ENCODE data around the gene LBHD1. TPM values are rescaled to one million over a fixed set of nuclear protein-coding genes. Genes with fewer than 3 reads are reported as not detected.
A peak's percentile ranks its signal among the peaks of the same experiment; 100 is the strongest.

The LBHD1 gene
- total and polyA plus RNA-seq, 2 of the 13 experiments (the other 11 are each of a cell fraction or from before 2014, with no cell fraction given) = 3.2 to 3.7 TPM

GRCh38 chr11:62678433-62678769, 6.3 kb upstream of the LBHD1 start:
- ChIA-PET POLR2A (interaction anchor here (1.1 to 3.6 kb wide), 5 partner anchors 8 to 87 kb away, joined by 3 to 54 read pairs (median 34); partner anchors contain the start of genes C11orf98, CSKMT, HNRNPUL2 and LBHD1), CTCF (ENCODE audit: low intra/inter-chr PET ratio, low total read pairs) (no interaction called here)
- Histone ChIP-seq H3K4me2 (ENCODE audit: low read depth, low read length) (peak overlapping the region; percentile 98), H3K9ac (ENCODE audit: insufficient read depth, low read depth, low read length) (peak overlapping the region; percentile 94), H3K9me3 (ENCODE audit: low read length) (no peaks in the 10 kb centered on the region), H3K79me2 (ENCODE audit: insufficient read depth, low read length) (peaks cover 8% of the 10 kb centered on the region), H4K20me1 (ENCODE audit: insufficient read depth, low read length) (no peaks in the 10 kb centered on the region), H3K4me3 (replicated peaks in 1 of 3; ENCODE audit: insufficient read depth in 1 of 3, low read depth in 2 of 3, low read length in 3 of 3) (peak overlapping the region; percentile 88 to 98 (median 94)), H3K27me3 (ENCODE audit: control insufficient read depth in 1 of 2, insufficient read depth in 2 of 2, low read length in 2 of 2) (no peaks in the 10 kb centered on the region), H2AFZ (ENCODE audit: low read length) (no peak overlapping the region), H3K27ac (ENCODE audit: extremely low read length, insufficient read depth, low read length) (peak overlapping the region; percentile 86), H3K36me3 (replicated peaks in 1 of 2; ENCODE audit: control insufficient read depth in 1 of 2, insufficient read depth in 2 of 2, low read length in 2 of 2) (peaks cover 0 to 7% of the 10 kb centered on the region in 2 experiments; a peak in 1 of 5 replicates), H3K4me1 (ENCODE audit: insufficient read depth, low read length) (peaks cover 42% of the 10 kb centered on the region)
- intact Hi-C loops (cut with micrococcal nuclease; ENCODE audit: unreplicated experiment) (no loop called here), in situ Hi-C loops (cut with HindIII; ENCODE audit: extremely low pct_ligation_motif_present, low pct_unique_long_range_greater_than_20kb) (no loop called here)
- no peak for DNase-seq (ENCODE audit: low spot score)
- TF ChIP-seq KLF15 (CRISPR knock-in tag; IDR thresholded peaks at IDR 0.05; ENCODE audit: borderline replicate concordance) (0 out of 2 replicates have a peak, but pooled peaks have one; percentile 44), ZNF550 (CRISPR knock-in tag; IDR thresholded peaks at IDR 0.05; ENCODE audit: borderline replicate concordance) (no peak), HOXD1 (CRISPR knock-in tag; IDR thresholded peaks at IDR 0.05) (0 out of 2 replicates have a peak, but pooled peaks have one; percentile 20), PATZ1 (CRISPR knock-in tag; IDR thresholded peaks at IDR 0.05) (no peak), RARG (CRISPR knock-in tag; IDR thresholded peaks at IDR 0.05; ENCODE audit: low read depth) (no peak)
- WGBS (ENCODE audit: low lambda C conversion rate) = 9% methylated on average over 10 of the region's 16 CpGs
- no TSS peak for BruUV-seq (replicated peaks)
- FAIRE-seq = no peak
- no peak; the same call in 2 of the 3 replicates for ATAC-seq

- FAIRE-seq (no peak), DNase-seq (ENCODE audit: low spot score) (no peak), ATAC-seq (no peak)
- Histone ChIP-seq H3K36me3 (replicated peaks in 1 of 2; ENCODE audit: control insufficient read depth in 1 of 2, insufficient read depth in 2 of 2, low read length in 2 of 2) (peaks cover 0 to 7% of the 10 kb centered on the region in 2 experiments; a peak in 1 of 5 replicates), H3K27ac (ENCODE audit: extremely low read length, insufficient read depth, low read length) (peak overlapping the region; percentile 86), H3K4me2 (ENCODE audit: low read depth, low read length) (peak overlapping the region; percentile 98), H3K9ac (ENCODE audit: insufficient read depth, low read depth, low read length) (peak overlapping the region; percentile 94), H3K79me2 (ENCODE audit: insufficient read depth, low read length) (peaks cover 13% of the 10 kb centered on the region), H4K20me1 (ENCODE audit: insufficient read depth, low read length) (no peaks in the 10 kb centered on the region), H2AFZ (ENCODE audit: low read length) (no peak overlapping the region), H3K9me3 (ENCODE audit: low read length) (no peaks in the 10 kb centered on the region), H3K4me3 (replicated peaks in 1 of 3; ENCODE audit: insufficient read depth in 1 of 3, low read depth in 2 of 3, low read length in 3 of 3) (peak overlapping the region; percentile 88 to 98 (median 94)), H3K27me3 (ENCODE audit: control insufficient read depth in 1 of 2, insufficient read depth in 2 of 2, low read length in 2 of 2) (no peaks in the 10 kb centered on the region), H3K4me1 (ENCODE audit: insufficient read depth, low read length) (peaks cover 48% of the 10 kb centered on the region)
- ChIA-PET POLR2A (interaction anchor here (1.1 to 5.4 kb wide), 2 partner anchors 13 to 24 kb away, joined by 4 to 64 read pairs; partner anchors contain the start of genes C11orf98, CSKMT and INTS5), CTCF (ENCODE audit: low intra/inter-chr PET ratio, low total read pairs) (no interaction called here)
- in situ Hi-C loops (cut with HindIII; ENCODE audit: extremely low pct_ligation_motif_present, low pct_unique_long_range_greater_than_20kb) (no loop called here), intact Hi-C loops (cut with micrococcal nuclease; ENCODE audit: unreplicated experiment) (no loop called here)
- no TSS peak for BruUV-seq (replicated peaks)
- TF ChIP-seq DMAP1 (CRISPR knock-in tag; IDR thresholded peaks at IDR 0.05) (no peak), ZNF281 (CRISPR knock-in tag; IDR thresholded peaks at IDR 0.05; ENCODE audit: borderline replicate concordance) (no peak), NFE2L2 (IDR thresholded peaks at IDR 0.05; ENCODE audit: low read length) (no peak), SCMH1 (CRISPR knock-in tag; IDR thresholded peaks at IDR 0.05; ENCODE audit: borderline replicate concordance) (no peak), POLR2A (IDR thresholded peaks at IDR 0.05; ENCODE audit: insufficient read depth in 1 of 2, low read depth in 2 of 2, low read length in 2 of 2) (peak in 1 of 2 experiments; percentile 23; a peak in 1 of 4 replicates), ZFP62 (CRISPR knock-in tag; IDR thresholded peaks at IDR 0.05) (no peak)
- WGBS (ENCODE audit: low lambda C conversion rate) = 90% methylated on average over 15 of the region's 15 CpGs
Measured at GRCh38 chr11:62677714-62678113, 5.6 kb upstream of the LBHD1 start.

Measured in HepG2 (cell line).